Measurements from ENCODE around the gene ESYT1. TPM values are rescaled to one million over a fixed set of nuclear protein-coding genes. Genes with fewer than 3 reads are reported as not detected.

Gene ESYT1
- total and polyA plus RNA-seq, 2 donors (not counting 3 experiments of a cell fraction or from before 2014, with no cell fraction given): 161 to 234 TPM

- FAIRE-seq: no peak
- Histone ChIP-seq H3K4me3 (replicated peaks in 1 of 3; ENCODE audit: insufficient read depth in 1 of 3, low read depth in 1 of 3, low read length in 3 of 3) (no peak overlapping the region), H3K9me3 (replicated peaks; ENCODE audit: control insufficient read depth, insufficient read depth, low read length) (no peaks in the 10 kb centered on the region), H3K27me3 (ENCODE audit: control insufficient read depth in 2 of 2, insufficient read depth in 2 of 2, low read length in 2 of 2) (no peaks in the 10 kb centered on the region), H3K4me1 (ENCODE audit: control insufficient read depth, extremely low read depth, insufficient read depth, low read length) (no peaks in the 10 kb centered on the region), H3K79me2 (ENCODE audit: control insufficient read depth, insufficient read depth, low read length) (peaks cover 6% of the 10 kb centered on the region), H4K20me1 (replicated peaks; ENCODE audit: control insufficient read depth, extremely low read depth, insufficient read depth, low read length) (no peaks in the 10 kb centered on the region), H3K9ac (replicated peaks; ENCODE audit: extremely low read depth, insufficient read depth, low read length) (no peak overlapping the region), H2AFZ (ENCODE audit: low read depth, low read length) (no peak overlapping the region), H3K4me2 (ENCODE audit: insufficient read depth, low read length) (no peak overlapping the region), H3K27ac (ENCODE audit: insufficient read depth, low read depth, low read length) (no peak overlapping the region), H3K36me3 (ENCODE audit: control insufficient read depth in 2 of 2, extremely low read depth in 1 of 2, insufficient read depth in 2 of 2, low read length in 2 of 2) (peaks cover 22 to 60% of the 10 kb centered on the region in 2 experiments), H3K9me1 (replicated peaks; ENCODE audit: control insufficient read depth, extremely low read depth, insufficient read depth, low read length) (no peaks in the 10 kb centered on the region)
- ChIA-PET POLR2A (no interaction called here), CTCF (no interaction called here)
- BruUV-seq (replicated peaks): no TSS peak
- no peak for TF ChIP-seq MAX (IDR thresholded peaks at IDR 0.05; ENCODE audit: insufficient read depth, insufficient read length)
- TF ChIP-seq FOS (IDR thresholded peaks at IDR 0.05; ENCODE audit: borderline replicate concordance, insufficient read depth, low read length): no peak
- no peak for TF ChIP-seq POLR2A (IDR thresholded peaks at IDR 0.05; ENCODE audit: low read depth, low read length)
- no peak for TF ChIP-seq GATA2 (IDR thresholded peaks at IDR 0.05; ENCODE audit: insufficient read depth, insufficient read length, low read depth, low read length)
- TF ChIP-seq EZH2 (IDR thresholded peaks at IDR 0.05; ENCODE audit: borderline replicate concordance, low read depth, low read length, severe bottlenecking): no peak
- no peak for TF ChIP-seq CTCF (IDR thresholded peaks at IDR 0.05; ENCODE audit: extremely low read depth in 1 of 2, insufficient read depth in 1 of 2, low read depth in 1 of 2, low read length in 2 of 2)
- TF ChIP-seq POLR2AphosphoS5 (IDR thresholded peaks at IDR 0.05; ENCODE audit: insufficient read depth, low read depth, low read length): no peak
- TF ChIP-seq MYC (IDR thresholded peaks at IDR 0.05; ENCODE audit: low read depth, low read length): no peak
- TF ChIP-seq JUN (IDR thresholded peaks at IDR 0.05; ENCODE audit: borderline replicate concordance, insufficient read depth, insufficient read length, low read depth): no peak
- dilution Hi-C loops (cut with MboI; ENCODE audit: extremely low pct_ligation_motif_present, low sequenced_read_pairs) (no loop called here), intact Hi-C loops (cut with micrococcal nuclease) (no loop called here)
- DNase-seq (ENCODE audit: low read depth, low spot score): no peak
Observed at GRCh38 chr12:56134897-56135296, 6.8 kb downstream of the ESYT1 start.
